Caco-2 (cell line): ENCODE data around the gene OR10P1. TPM values are rescaled to one million over a fixed set of nuclear protein-coding genes. Genes with fewer than 3 reads are reported as not detected.

Experiments
- BruUV-seq: library from RNA; stranded (reverse); fragments of 400-500 nt; replicated peaks from 2 replicates; lab custom pipeline; 2021; lab: Mats Ljungman, UMichigan
- CTCF ChIA-PET: fragments of 300-600 bp; sonication (Branson Sonifier 250); formaldehyde crosslinking; loops from one replicate; lab custom pipeline; 2022; ENCODE audit warnings: antibody characterized with exemption; lab: Charles Lee
- POLR2A ChIA-PET: fragments of 300-600 bp; sonication (Branson Sonifier 250); formaldehyde crosslinking; loops from one replicate; lab custom pipeline; 2022; ENCODE audit warnings: antibody characterized with exemption; lab: Charles Lee
- DNase-seq, 2 experiments: peaks; one replicate each; pipeline versions ENCODE4 v3.0.0 to v3.0.0-alpha.2; 2020 to 2022
- H3K27me3 ChIP-seq: replicated peaks from 2 replicates; pipeline ENCODE4 v1.6.0; 2011; ENCODE audit warnings: low read length; ENCODE audit not compliant: control insufficient read depth, insufficient read depth
- H3K36me3 ChIP-seq: 2 replicates; pipeline ENCODE4 v1.5.1; 2011; ENCODE audit warnings: low read length; ENCODE audit not compliant: control insufficient read depth, insufficient read depth
- H3K4me1 ChIP-seq: fragments of 250-450 bp; sonication (Bioruptor Pico); 2 replicates; pipeline ENCODE4 v1.5.1; 2020; ENCODE audit warnings: mild to moderate bottlenecking
- H3K4me3 ChIP-seq: 2 replicates; pipeline ENCODE4 v1.5.1; 2011; ENCODE audit warnings: low read depth, mild to moderate bottlenecking, control low read depth, low read length
- H3K9me3 ChIP-seq: fragments of 250-450 bp; sonication (Bioruptor Pico); 2 replicates; pipeline ENCODE4 v1.5.1; 2020; ENCODE audit warnings: mild to moderate bottlenecking, moderate library complexity
- H3K27ac Mint-ChIP-seq: one replicate; pipeline ENCODE4 v1.8.0; 2022; ENCODE audit warnings: mixed read lengths; ENCODE audit not compliant: unreplicated experiment
- H3K27me3 Mint-ChIP-seq: one replicate; pipeline ENCODE4 v1.8.0; 2022; ENCODE audit warnings: mixed read lengths; ENCODE audit not compliant: insufficient read depth, unreplicated experiment
- H3K36me3 Mint-ChIP-seq: one replicate; pipeline ENCODE4 v1.8.0; 2022; ENCODE audit warnings: mild to moderate bottlenecking, mixed read lengths; ENCODE audit not compliant: insufficient read depth, unreplicated experiment
- H3K4me1 Mint-ChIP-seq: one replicate; pipeline ENCODE4 v1.8.0; 2022; ENCODE audit warnings: low read depth, mixed read lengths; ENCODE audit not compliant: unreplicated experiment
- H3K4me3 Mint-ChIP-seq: one replicate; pipeline ENCODE4 v1.8.0; 2022; ENCODE audit warnings: mild to moderate bottlenecking, moderate library complexity, mixed read lengths; ENCODE audit not compliant: unreplicated experiment
- H3K9me3 Mint-ChIP-seq: one replicate; pipeline ENCODE4 v1.8.0; 2022; ENCODE audit warnings: mixed read lengths; ENCODE audit not compliant: unreplicated experiment
- CTCF ChIP-seq, 2 experiments: fragments of 200-600 bp in 1 of 2; IDR thresholded peaks; 1 replicate in 1 of 2; 2 replicates in 1 of 2; pipeline versions ENCODE4 v1.5.1 to v1.8.0; 2011 to 2022; ENCODE audit warnings: antibody characterized with exemption in 1 of 2, control low read depth in 1 of 2, inconsistent platforms in 1 of 2, low read depth in 1 of 2, low read length in 1 of 2, mild to moderate bottlenecking in 1 of 2, moderate library complexity in 1 of 2; ENCODE audit not compliant: insufficient read depth in 1 of 2, severe bottlenecking in 1 of 2, unreplicated experiment in 1 of 2
- intact Hi-C: fragments of 100-400 bp; cut with micrococcal nuclease; formaldehyde crosslinking; loops from one replicate; pipeline ENCODE4 v1.10.0; 2022; ENCODE audit not compliant: unreplicated experiment
- total RNA-seq: library from RNA; stranded (reverse); gene quantifications from 2 replicates; pipeline ENCODE4 v1.2.3, GENCODE V29; 2022

Gene OR10P1
- total RNA-seq, 1 experiment from 2014 or later = not detected

DNA sequence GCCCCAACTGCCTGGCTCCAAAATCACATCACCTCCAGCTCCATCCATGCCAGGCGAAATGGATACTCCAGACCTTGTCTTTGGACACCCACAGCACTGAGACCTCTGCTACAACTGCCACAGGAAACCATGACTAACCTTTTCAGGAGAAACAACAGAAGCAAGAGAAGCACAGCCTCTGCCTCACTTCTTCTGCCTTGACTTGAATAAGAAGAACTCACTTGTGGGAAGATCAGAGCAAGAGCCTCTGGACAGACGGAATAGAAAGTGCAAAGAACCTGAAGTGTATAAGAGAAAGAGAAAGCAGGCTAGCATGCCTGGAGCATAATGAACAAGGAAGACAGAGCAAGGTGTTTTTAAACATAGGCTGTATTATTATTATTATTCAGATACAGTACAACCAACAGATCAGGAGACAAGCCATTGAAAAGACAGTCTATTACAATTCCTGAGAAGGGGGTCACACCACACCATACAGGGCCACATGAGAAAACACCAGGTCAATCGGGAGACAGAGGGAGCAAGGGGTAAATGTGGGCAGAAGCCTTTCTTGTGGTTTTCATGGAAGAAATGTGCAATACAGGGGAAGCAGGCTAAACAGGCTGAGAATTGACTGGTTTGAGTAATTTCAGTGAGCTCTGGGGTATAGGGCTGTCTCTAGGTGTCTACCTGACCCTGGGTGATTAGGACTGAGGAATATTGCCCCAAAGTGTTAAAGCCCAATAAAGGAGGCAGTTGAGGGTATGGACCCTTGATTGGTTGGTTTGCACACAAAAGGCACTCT lies 7.4 kb upstream of the OR10P1 start:
- Mint-ChIP-seq H3K4me3 (no peak overlapping the region), H3K27ac (no peak overlapping the region), H3K27me3 (no peaks in the 10 kb centered on the region), H3K9me3 (peaks cover 7% of the 10 kb centered on the region), H3K4me1 (no peaks in the 10 kb centered on the region), H3K36me3 (no peaks in the 10 kb centered on the region)
- H3K9me3 ChIP-seq = no peaks in the 10 kb centered on the region
- DNase-seq = no peak
- H3K27me3 ChIP-seq = no peaks in the 10 kb centered on the region
- H3K4me1 ChIP-seq = no peaks in the 10 kb centered on the region
- no TSS peak for BruUV-seq
- ChIA-PET POLR2A (no interaction called here), CTCF (no interaction called here)
- TF ChIP-seq CTCF (IDR thresholded peaks at IDR 0.05; ENCODE audit: insufficient read depth in 1 of 2, low read depth in 1 of 2, low read length in 1 of 2, severe bottlenecking in 1 of 2, unreplicated experiment in 1 of 2) = no peak
- no peak overlapping the region for H3K4me3 ChIP-seq
- intact Hi-C loops = no loop called here
- no peaks in the 10 kb centered on the region for H3K36me3 ChIP-seq

DNA sequence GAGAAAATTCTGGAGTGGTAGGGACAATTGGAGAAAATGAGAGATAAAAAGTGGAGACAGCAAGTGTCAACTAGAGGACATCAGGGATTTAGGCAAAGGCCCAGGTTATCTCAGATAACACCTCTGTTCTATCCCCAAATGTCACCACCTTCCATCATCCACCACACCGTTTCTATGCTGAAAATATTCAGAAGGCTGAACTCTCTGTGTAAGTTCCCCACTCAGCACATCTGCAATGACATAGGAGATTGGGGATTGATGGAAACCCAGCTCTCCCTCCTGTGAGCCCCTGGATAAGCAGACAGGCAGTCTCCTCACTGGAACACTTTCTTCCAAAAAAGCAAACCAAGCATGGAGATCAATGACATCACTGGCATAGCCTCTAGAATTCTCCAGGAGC lies 5.6 kb upstream of the OR10P1 start:
- ChIA-PET POLR2A (no interaction called here), CTCF (no interaction called here)
- Mint-ChIP-seq H3K4me1 (no peaks in the 10 kb centered on the region), H3K4me3 (no peak overlapping the region), H3K9me3 (peaks cover 7% of the 10 kb centered on the region), H3K27me3 (no peaks in the 10 kb centered on the region), H3K27ac (no peak overlapping the region), H3K36me3 (no peaks in the 10 kb centered on the region)
- DNase-seq = no peak
- no TSS peak for BruUV-seq
- no peaks in the 10 kb centered on the region for H3K36me3 ChIP-seq
- intact Hi-C loops = no loop called here
- no peak for TF ChIP-seq CTCF (IDR thresholded peaks at IDR 0.05; ENCODE audit: insufficient read depth in 1 of 2, low read depth in 1 of 2, low read length in 1 of 2, severe bottlenecking in 1 of 2, unreplicated experiment in 1 of 2)
- H3K9me3 ChIP-seq = no peaks in the 10 kb centered on the region
- H3K4me3 ChIP-seq = no peak overlapping the region
- H3K4me1 ChIP-seq = no peaks in the 10 kb centered on the region
- no peaks in the 10 kb centered on the region for H3K27me3 ChIP-seq

DNA sequence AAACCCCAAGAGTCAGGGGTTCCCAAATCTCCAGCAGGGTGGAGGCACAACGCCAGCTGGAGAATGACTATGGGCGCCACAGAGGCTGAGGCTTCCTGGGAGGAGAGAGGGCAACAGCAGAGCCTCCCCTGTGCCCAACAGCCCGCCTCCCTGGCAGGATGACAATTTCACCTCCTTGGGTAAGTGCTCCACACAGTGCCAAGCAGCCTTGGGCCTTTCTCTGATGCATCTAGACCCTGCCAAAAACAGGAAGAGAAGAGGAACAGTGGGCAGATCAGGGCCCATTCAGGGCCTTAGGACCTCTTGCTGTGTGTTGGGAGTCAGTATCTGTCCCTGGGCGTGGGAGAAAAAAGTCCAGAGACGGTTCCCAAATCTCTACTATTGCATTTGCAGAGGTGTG lies 5.0 kb upstream of the OR10P1 start:
- Mint-ChIP-seq H3K36me3 (no peaks in the 10 kb centered on the region), H3K4me1 (no peaks in the 10 kb centered on the region), H3K27me3 (no peaks in the 10 kb centered on the region), H3K9me3 (peaks cover 7% of the 10 kb centered on the region), H3K4me3 (no peak overlapping the region), H3K27ac (no peak overlapping the region)
- Histone ChIP-seq H3K4me1 (no peaks in the 10 kb centered on the region), H3K9me3 (no peaks in the 10 kb centered on the region), H3K4me3 (no peak overlapping the region), H3K27me3 (no peaks in the 10 kb centered on the region), H3K36me3 (no peaks in the 10 kb centered on the region)
- intact Hi-C loops = no loop called here
- TF ChIP-seq CTCF (IDR thresholded peaks at IDR 0.05; ENCODE audit: insufficient read depth in 1 of 2, low read depth in 1 of 2, low read length in 1 of 2, severe bottlenecking in 1 of 2, unreplicated experiment in 1 of 2) = no peak
- no peak for DNase-seq
- CTCF ChIA-PET = no interaction called here
- POLR2A ChIA-PET = no interaction called here
- BruUV-seq = no TSS peak
